HepG2 (cell line): Measurements from ENCODE around the gene NABP2. TPM values are rescaled to one million over a fixed set of nuclear protein-coding genes. Genes with fewer than 3 reads are reported as not detected.

ENCODE experiments used
- ATAC-seq: fragments of 200-7000 bp; cut with Tn5 transposase; 3 replicates; pipeline ENCODE4 v1.9.1; 2020; ENCODE audit warnings: mild to moderate bottlenecking, moderate library complexity
- BruUV-seq: library from RNA; stranded (reverse); fragments of 400-500 nt; replicated peaks from 2 replicates; lab custom pipeline; 2021; lab: Mats Ljungman, UMichigan
- CTCF ChIA-PET: fragments of 300-600 bp; formaldehyde crosslinking; extraction: SDS; loops from one replicate; lab custom pipeline; 2021; ENCODE audit warnings: low total read pairs, inconsistent platforms, low intra/inter-chr PET ratio; lab: Yijun Ruan, JAX
- POLR2A ChIA-PET: fragments of 350-600 bp; sonication (Branson Sonifier 250); formaldehyde crosslinking; loops from one replicate; lab custom pipeline; 2020; ENCODE audit warnings: antibody characterized with exemption, inconsistent platforms; lab: Yijun Ruan, JAX
- DNase-seq: peaks from one replicate; pipeline ENCODE4 v3.0.0-alpha.2; 2015; ENCODE audit warnings: low spot score
- FAIRE-seq: peaks from 3 replicates; lab custom pipeline; 2011; peaks lifted over from hg19 to GRCh38; lab: Jason Lieb, UNC
- H2AFZ ChIP-seq: one replicate; pipeline ENCODE4 v1.6.1; 2011; ENCODE audit warnings: low read length, inconsistent platforms
- H3K27ac ChIP-seq: fragments of 300-600 bp; 3 replicates; pipeline ENCODE4 v1.8.0; 2011; ENCODE audit warnings: mixed run types, mild to moderate bottlenecking, mixed read lengths, low read length, inconsistent platforms; ENCODE audit not compliant: insufficient read depth; ENCODE audit errors: extremely low read length
- H3K27me3 ChIP-seq, 2 experiments: fragments of 200-600 bp in 1 of 2; 2 replicates in 1 of 2; 3 replicates in 1 of 2; pipeline versions ENCODE4 v1.6.0 to v1.8.0; 2011; ENCODE audit warnings: low read length in 2 of 2, mild to moderate bottlenecking in 2 of 2, moderate library complexity in 2 of 2, inconsistent platforms in 1 of 2; ENCODE audit not compliant: insufficient read depth in 2 of 2, control insufficient read depth in 1 of 2
- H3K36me3 ChIP-seq, 2 experiments: fragments of 200-600 bp in 1 of 2; replicated peaks in 1 of 2; 2 replicates in 1 of 2; 3 replicates in 1 of 2; pipeline versions ENCODE4 v1.5.1 to v1.8.0; 2011; ENCODE audit warnings: low read length in 2 of 2, inconsistent platforms in 1 of 2; ENCODE audit not compliant: insufficient read depth in 2 of 2, control insufficient read depth in 1 of 2
- H3K4me1 ChIP-seq: 2 replicates; pipeline ENCODE4 v1.5.1; 2012; ENCODE audit warnings: low read length, inconsistent platforms; ENCODE audit not compliant: insufficient read depth
- H3K4me2 ChIP-seq: 2 replicates; pipeline ENCODE4 v1.6.0; 2011; ENCODE audit warnings: low read depth, low read length, inconsistent platforms
- H3K4me3 ChIP-seq, 3 experiments: fragments of 200-600 bp in 1 of 3; sonication (generic), shearing (Covaris generic) in 1 of 3; replicated peaks in 1 of 3; 2 replicates each; pipeline ENCODE4 v1.5.1; 2011 to 2016; ENCODE audit warnings: low read length in 3 of 3, inconsistent platforms in 2 of 3, low read depth in 2 of 3, mild to moderate bottlenecking in 2 of 3, control low read depth in 1 of 3, mixed read lengths in 1 of 3; ENCODE audit not compliant: insufficient read depth in 1 of 3
- H3K79me2 ChIP-seq: one replicate; pipeline ENCODE4 v1.6.1; 2011; ENCODE audit warnings: low read length, inconsistent platforms; ENCODE audit not compliant: insufficient read depth
- H3K9ac ChIP-seq: 2 replicates; pipeline ENCODE4 v1.6.0; 2011; ENCODE audit warnings: mild to moderate bottlenecking, low read depth, low read length, inconsistent platforms; ENCODE audit not compliant: insufficient read depth
- H3K9me3 ChIP-seq: 2 replicates; pipeline ENCODE4 v1.5.1; 2012; ENCODE audit warnings: mild to moderate bottlenecking, low read length
- H4K20me1 ChIP-seq: 2 replicates; pipeline ENCODE4 v1.6.0; 2011; ENCODE audit warnings: inconsistent platforms, mild to moderate bottlenecking, low read length, moderate library complexity; ENCODE audit not compliant: insufficient read depth
- CBX1 ChIP-seq: IDR thresholded peaks from one replicate; pipeline ENCODE4 v1.6.1; 2016; ENCODE audit warnings: antibody characterized with exemption, low read depth
- EHMT2 ChIP-seq: fragments of 200-600 bp; sonication (generic); IDR thresholded peaks from 2 replicates; pipeline ENCODE4 v1.7.0; 2017; ENCODE audit warnings: antibody characterized with exemption, low read depth, low read length, borderline replicate concordance
- GABPB1 ChIP-seq: IDR thresholded peaks from 2 replicates; pipeline ENCODE4 v1.6.1; 2016; ENCODE audit warnings: mild to moderate bottlenecking, missing genetic modification reagents, moderate library complexity, missing compliant biosample characterization
- JDP2 ChIP-seq: sonication (generic); formaldehyde crosslinking; IDR thresholded peaks from 2 replicates; pipeline ENCODE4 v1.8.1; 2022; ENCODE audit warnings: missing genetic modification reagents, borderline replicate concordance
- KAT2B ChIP-seq: fragments of 150-350 bp; IDR thresholded peaks from 2 replicates; pipeline ENCODE4 v1.6.1; 2014; ENCODE audit warnings: low read depth, low read length, borderline replicate concordance
- MXD4 ChIP-seq: IDR thresholded peaks from 2 replicates; pipeline ENCODE4 v1.6.1; 2016; ENCODE audit warnings: mild to moderate bottlenecking, missing biosample characterization, missing genetic modification reagents
- NFYB ChIP-seq: sonication (generic); formaldehyde crosslinking; IDR thresholded peaks from 2 replicates; pipeline ENCODE4 v1.4.0; 2020; ENCODE audit warnings: missing genetic modification reagents
- RAD21 ChIP-seq: fragments of 450-650 bp; formaldehyde crosslinking; IDR thresholded peaks from 2 replicates; pipeline ENCODE4 v1.5.0; 2020; ENCODE audit warnings: mild to moderate bottlenecking
- SMAD3 ChIP-seq: sonication (generic); formaldehyde crosslinking; IDR thresholded peaks from 2 replicates; pipeline ENCODE4 v1.4.0; 2020; ENCODE audit warnings: missing genetic modification reagents
- SMYD3 ChIP-seq: sonication (generic); formaldehyde crosslinking; IDR thresholded peaks from 2 replicates; pipeline ENCODE4 v1.8.1; 2023; ENCODE audit warnings: mild to moderate bottlenecking, missing genetic modification reagents
- SOX5 ChIP-seq: IDR thresholded peaks from 2 replicates; pipeline ENCODE4 v1.6.1; 2016; ENCODE audit warnings: borderline replicate concordance
- TAF15 ChIP-seq: fragments of 200-400 bp; formaldehyde crosslinking; IDR thresholded peaks from one replicate; pipeline ENCODE4 v1.6.1; 2018; ENCODE audit warnings: mild to moderate bottlenecking, low read depth, low read length; ENCODE audit not compliant: poor library complexity, severe bottlenecking
- TEAD3 ChIP-seq: optimal IDR thresholded peaks from 2 replicates; pipeline ENCODE3; 2016; ENCODE audit warnings: borderline replicate concordance
- TMF1 ChIP-seq: sonication (generic); formaldehyde crosslinking; IDR thresholded peaks from 2 replicates; pipeline ENCODE4 v1.8.1; 2022; ENCODE audit warnings: low read depth, missing genetic modification reagents
- ZBTB20 ChIP-seq: sonication (generic); formaldehyde crosslinking; IDR thresholded peaks from 2 replicates; pipeline ENCODE4 v1.8.1; 2023; ENCODE audit warnings: missing genetic modification reagents, low read depth, mild to moderate bottlenecking, borderline replicate concordance
- ZNF292 ChIP-seq: sonication (generic); formaldehyde crosslinking; IDR thresholded peaks from 2 replicates; pipeline ENCODE4 v1.8.1; 2022; ENCODE audit warnings: mild to moderate bottlenecking, low read depth, missing genetic modification reagents, borderline replicate concordance
- ZSCAN31 ChIP-seq: sonication (generic); formaldehyde crosslinking; IDR thresholded peaks from 2 replicates; pipeline ENCODE4 v1.5.0; 2020; ENCODE audit warnings: low read depth, mild to moderate bottlenecking, missing genetic modification reagents
- WGBS: methylation state at CpG from one replicate; pipeline ENCODE4 v1.1.6; 2017; ENCODE audit warnings: low lambda C conversion rate; 5-methylcytosine and 5-hydroxymethylcytosine counted together
- in situ Hi-C: cut with HindIII; loops from 2 replicates; pipeline ENCODE4 v1.10.0; 2017; ENCODE audit warnings: low pct_unique_long_range_greater_than_20kb; ENCODE audit not compliant: extremely low pct_ligation_motif_present
- intact Hi-C: fragments of 100-400 bp; cut with micrococcal nuclease; formaldehyde crosslinking; loops from one replicate; pipeline ENCODE4 v1.10.0; 2022; ENCODE audit not compliant: unreplicated experiment
- polyA plus RNA-seq, 8 experiments: library from polyadenylated mRNA; depleted of rRNA in 3 of 8; stranded (reverse) in 7 of 8; unstranded in 1 of 8; fragments of >200 nt; fragmentation: Illumina TruSeq in 4 of 8; extraction: Trizol in 4 of 8; gene quantifications; 2 replicates each; pipeline versions ENCODE4 v1.2.1 to v1.2.3, GENCODE V29; 2011 to 2016; ENCODE audit warnings: low read depth in 4 of 8, missing spikeins in 1 of 8, mixed read lengths in 1 of 8; ENCODE audit not compliant: insufficient read depth in 1 of 8
- total RNA-seq, 5 experiments: library from RNA; depleted of rRNA; stranded (reverse); fragments of >200 nt; fragmentation: Illumina TruSeq; extraction: Trizol; gene quantifications; 2 replicates each; pipeline ENCODE4 v1.2.3, GENCODE V29; 2016; ENCODE audit warnings: low read depth in 1 of 5
- TF ChIP-seq, protein P1 (sequence below): sonication (generic); formaldehyde crosslinking; IDR thresholded peaks from 2 replicates; pipeline ENCODE4 v1.5.1; 2020; ENCODE audit warnings: missing genetic modification reagents, mild to moderate bottlenecking, borderline replicate concordance

Gene NABP2
- total and polyA plus RNA-seq, 2 of the 13 experiments (the other 11 are each of a cell fraction or from before 2014, with no cell fraction given): 33.2 to 35.5 TPM

DNA sequence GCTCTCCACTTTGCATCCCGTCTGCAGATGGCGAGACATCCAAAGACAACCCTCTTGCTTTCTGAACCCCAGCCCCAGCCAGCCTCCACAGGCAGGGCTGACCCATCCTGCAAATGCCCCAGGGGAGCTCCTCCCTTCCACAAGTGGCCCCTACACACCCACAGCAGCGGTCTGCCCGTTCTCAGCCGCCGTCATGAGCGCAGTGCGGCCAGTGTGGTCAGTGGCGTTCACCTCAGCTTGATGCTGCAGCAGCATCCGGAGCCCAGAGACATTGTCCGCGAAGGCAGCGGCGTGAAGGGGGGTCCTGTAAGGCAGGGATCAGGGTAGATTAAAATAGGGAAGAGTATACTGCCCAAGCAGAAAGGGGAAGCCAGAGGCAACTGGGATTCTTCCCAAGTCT lies 20.4 kb downstream of the NABP2 start:
- Histone ChIP-seq H2AFZ (no peak overlapping the region), H3K79me2 (no peaks in the 10 kb centered on the region), H3K9me3 (no peaks in the 10 kb centered on the region), H3K4me3 (no peak overlapping the region), H3K36me3 (peaks cover 34 to 64% of the 10 kb centered on the region in 2 experiments), H3K9ac (no peak overlapping the region), H3K4me2 (no peak overlapping the region), H4K20me1 (no peaks in the 10 kb centered on the region), H3K4me1 (peaks cover 26% of the 10 kb centered on the region), H3K27me3 (no peaks in the 10 kb centered on the region; a peak in 1 of 5 replicates), H3K27ac (no peak overlapping the region)
- intact Hi-C loops (no loop called here), in situ Hi-C loops (no loop called here)
- TF ChIP-seq ZBTB20 (CRISPR knock-in tag) (no peak), NFYB (CRISPR knock-in tag) (no peak), SMAD3 (CRISPR knock-in tag) (no peak), KAT2B (no peak), GABPB1 (CRISPR knock-in tag) (no peak), EHMT2 (no peak), SMYD3 (CRISPR knock-in tag) (no peak), SOX5 (CRISPR knock-in tag) (no peak), JDP2 (no peak), MXD4 (no peak), CBX1 (no peak), ZSCAN31 (CRISPR knock-in tag) (no peak), TMF1 (CRISPR knock-in tag) (no peak), ZNF292 (no peak), RAD21 (CRISPR knock-in tag) (no peak), TAF15 (no peak), TEAD3 (no peak)
- TF ChIP-seq, protein P1, sequence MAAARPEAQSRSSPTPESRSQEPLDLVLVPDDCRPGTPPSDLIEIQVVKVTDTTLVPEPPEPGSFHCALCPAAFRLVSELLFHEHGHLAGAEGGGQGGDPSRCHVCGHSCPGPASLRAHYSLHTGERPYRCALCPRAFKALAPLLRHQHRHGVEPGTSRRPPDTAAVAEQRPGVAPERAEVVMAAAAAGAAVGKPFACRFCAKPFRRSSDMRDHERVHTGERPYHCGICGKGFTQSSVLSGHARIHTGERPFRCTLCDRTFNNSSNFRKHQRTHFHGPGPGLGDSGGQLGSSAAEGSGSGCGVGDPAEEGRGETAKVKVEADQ (CRISPR knock-in tag): no peak
- FAIRE-seq (no peak), ATAC-seq (no peak), DNase-seq (no peak)
- ChIA-PET CTCF (no interaction called here), POLR2A (interaction anchor here (1.0 to 1.1 kb wide), 2 partner anchors 13 to 23 kb away, joined by 3 to 5 read pairs; no protein-coding TSS in a partner anchor)
- 98% methylated on average over 11 of the region's 14 CpGs for WGBS
- no TSS peak for BruUV-seq
